Measurements from ENCODE around the gene SPEF2.

- TF ChIP-seq GATA3 (IDR thresholded peaks at IDR 0.05; ENCODE audit: low read depth, low read length), result no peak
- TF ChIP-seq GATA2 (IDR thresholded peaks at IDR 0.05; ENCODE audit: low read depth, low read length), result no peak
Measured at GRCh38 chr5:35707659-35708058, 90.0 kb downstream of the SPEF2 start.

Data from SH-SY5Y (cell line).